Keratinocyte (primary cell): ENCODE measurements around the gene GPR37L1. TPM values are rescaled to one million over a fixed set of nuclear protein-coding genes. Genes with fewer than 3 reads are reported as not detected.

ENCODE experiments used
- DNase-seq: peaks from one replicate; pipeline ENCODE4 v3.0.0-alpha.2; 2011; ENCODE audit warnings: low read depth, missing footprints, low spot score
- FAIRE-seq: peaks from 2 replicates; lab custom pipeline; 2011; peaks lifted over from hg19 to GRCh38; lab: Jason Lieb, UNC
- H2AFZ ChIP-seq: 2 replicates; pipeline ENCODE4 v1.6.0; 2012; ENCODE audit warnings: low read length, control low read depth, inconsistent platforms; ENCODE audit not compliant: control insufficient read depth
- H3K27ac ChIP-seq: 2 replicates; pipeline ENCODE4 v1.5.1; 2011; ENCODE audit warnings: low read length; ENCODE audit not compliant: control insufficient read depth, insufficient read depth
- H3K27me3 ChIP-seq: 3 replicates; pipeline ENCODE4 v1.6.0; 2011; ENCODE audit warnings: low read length; ENCODE audit not compliant: control insufficient read depth, insufficient read depth; ENCODE audit errors: extremely low read depth
- H3K36me3 ChIP-seq, 2 experiments: 2 replicates in 1 of 2; 3 replicates in 1 of 2; pipeline ENCODE4 v1.5.1; 2011; ENCODE audit warnings: low read length in 2 of 2, mild to moderate bottlenecking in 1 of 2; ENCODE audit not compliant: control insufficient read depth in 2 of 2, insufficient read depth in 2 of 2; ENCODE audit errors: extremely low read depth in 1 of 2
- H3K4me1 ChIP-seq: 3 replicates; pipeline ENCODE4 v1.5.1; 2011; ENCODE audit warnings: low read length; ENCODE audit not compliant: control insufficient read depth, insufficient read depth; ENCODE audit errors: extremely low read depth
- H3K4me2 ChIP-seq: 3 replicates; pipeline ENCODE4 v1.6.0; 2011; ENCODE audit warnings: low read depth, low read length; ENCODE audit not compliant: control insufficient read depth, insufficient read depth; ENCODE audit errors: extremely low read depth
- H3K4me3 ChIP-seq, 3 experiments: fragments of 200-600 bp in 1 of 3; sonication (generic) in 1 of 3; 2 replicates in 2 of 3; 3 replicates in 1 of 3; pipeline ENCODE4 v1.5.1; 2011 to 2016; ENCODE audit warnings: low read length in 3 of 3, mild to moderate bottlenecking in 3 of 3, control low read depth in 2 of 3, inconsistent platforms in 1 of 3, low read depth in 1 of 3, mixed read lengths in 1 of 3, mixed run types in 1 of 3, moderate library complexity in 1 of 3; ENCODE audit not compliant: control insufficient read depth in 2 of 3, insufficient read depth in 2 of 3; ENCODE audit errors: extremely low read depth in 1 of 3
- H3K79me2 ChIP-seq: 2 replicates; pipeline ENCODE4 v1.6.0; 2012; ENCODE audit warnings: low read length; ENCODE audit not compliant: control insufficient read depth, insufficient read depth
- H3K9ac ChIP-seq: 3 replicates; pipeline ENCODE4 v1.6.0; 2011; ENCODE audit warnings: low read length; ENCODE audit not compliant: control insufficient read depth, insufficient read depth; ENCODE audit errors: extremely low read depth
- H3K9me1 ChIP-seq: 3 replicates; pipeline ENCODE4 v1.6.0; 2011; ENCODE audit warnings: low read length; ENCODE audit not compliant: control insufficient read depth, insufficient read depth; ENCODE audit errors: extremely low read depth
- H3K9me3 ChIP-seq: 2 replicates; pipeline ENCODE4 v1.5.1; 2012; ENCODE audit warnings: low read depth, low read length; ENCODE audit not compliant: control insufficient read depth
- H4K20me1 ChIP-seq: 3 replicates; pipeline ENCODE4 v1.6.0; 2011; ENCODE audit warnings: low read length; ENCODE audit not compliant: control insufficient read depth, insufficient read depth; ENCODE audit errors: extremely low read depth
- CTCF ChIP-seq, 3 experiments: IDR thresholded peaks in 1 of 3; conservative IDR thresholded peaks in 1 of 3; optimal IDR thresholded peaks in 1 of 3; 2 replicates in 2 of 3; 3 replicates in 1 of 3; pipeline versions ENCODE3 to v1.5.1; 2011; ENCODE audit warnings: low read length in 3 of 3, mild to moderate bottlenecking in 3 of 3, moderate library complexity in 2 of 3, control low read depth in 1 of 3, inconsistent platforms in 1 of 3; ENCODE audit not compliant: insufficient read depth in 2 of 3; ENCODE audit errors: extremely low read depth in 1 of 3
- EZH2 ChIP-seq: IDR thresholded peaks from one replicate; pipeline ENCODE4 v1.6.1; 2012; ENCODE audit warnings: inconsistent platforms, mild to moderate bottlenecking, low read length, moderate library complexity
- dilution Hi-C: fragments of 300-500 bp; cut with MboI; formaldehyde crosslinking; loops from one replicate; pipeline ENCODE4 v1.7.0; 2020; ENCODE audit warnings: low sequenced_read_pairs; ENCODE audit not compliant: extremely low pct_ligation_motif_present
- polyA plus RNA-seq, 5 experiments: library from polyadenylated mRNA; depleted of rRNA in 3 of 5; stranded (reverse) in 3 of 5; stranded (forward) in 1 of 5; unstranded in 1 of 5; fragments of >200 nt; gene quantifications; 1 replicate in 1 of 5; 2 replicates in 3 of 5; 3 replicates in 1 of 5; pipeline versions ENCODE4 v1.2.1 to v1.2.3, GENCODE V29; 2011 to 2012; ENCODE audit warnings: missing spikeins in 2 of 5, low read depth in 1 of 5, low replicate concordance in 1 of 5

The GPR37L1 gene
- polyA plus RNA-seq, 1 donor (not counting 4 experiments of a cell fraction or from before 2014, with no cell fraction given): not detected

- Histone ChIP-seq H3K4me3 (no peak overlapping the region), H3K27ac (peak overlapping the region; percentile 20), H3K79me2 (peaks cover 3% of the 10 kb centered on the region), H3K27me3 (no peaks in the 10 kb centered on the region), H3K4me2 (peak overlapping the region; percentile 37), H3K9ac (peak overlapping the region; percentile 33), H3K9me1 (no peaks in the 10 kb centered on the region), H4K20me1 (peaks cover 16% of the 10 kb centered on the region), H3K36me3 (peaks cover 16 to 29% of the 10 kb centered on the region in 2 experiments), H3K9me3 (no peaks in the 10 kb centered on the region), H2AFZ (no peak overlapping the region), H3K4me1 (peaks cover 16% of the 10 kb centered on the region)
- dilution Hi-C loops: no loop called here
- peak; percentile 32 for FAIRE-seq
- DNase-seq: no peak
- TF ChIP-seq EZH2 (no peak), CTCF (optimal IDR thresholded peaks at IDR 0.05 in 1 of 3, IDR thresholded peaks at IDR 0.05 in 1 of 3, conservative IDR thresholded peaks at IDR 0.05 in 1 of 3; ENCODE audit: extremely low read depth in 1 of 3, insufficient read depth in 2 of 3, low read length in 3 of 3) (no peak)
Observed at GRCh38 chr1:202131956-202132821, 9.5 kb downstream of the GPR37L1 start.

GRCh38 chr1:202133001-202133400 lies 10.3 kb downstream of the GPR37L1 start:
- FAIRE-seq (no peak), DNase-seq (no peak)
- Histone ChIP-seq H3K4me1 (peaks cover 16% of the 10 kb centered on the region), H3K36me3 (peaks cover 18 to 34% of the 10 kb centered on the region in 2 experiments), H3K79me2 (peaks cover 7% of the 10 kb centered on the region), H3K27me3 (no peaks in the 10 kb centered on the region), H3K4me2 (peak overlapping the region; percentile 37), H3K4me3 (no peak overlapping the region), H3K9me1 (no peaks in the 10 kb centered on the region), H3K9me3 (no peaks in the 10 kb centered on the region), H4K20me1 (peaks cover 16% of the 10 kb centered on the region), H3K9ac (no peak overlapping the region), H2AFZ (no peak overlapping the region), H3K27ac (peak overlapping the region; percentile 20)
- no peak for TF ChIP-seq CTCF (optimal IDR thresholded peaks at IDR 0.05 in 1 of 3, IDR thresholded peaks at IDR 0.05 in 1 of 3, conservative IDR thresholded peaks at IDR 0.05 in 1 of 3; ENCODE audit: extremely low read depth in 1 of 3, insufficient read depth in 2 of 3, low read length in 3 of 3)
- no peak for TF ChIP-seq EZH2
- dilution Hi-C loops: no loop called here
